Measurements from ENCODE around the gene HPS1.

The HPS1 gene

GRCh38 chr10:98368644-98369043, 78.1 kb downstream of the HPS1 start:
- no peak for DNase-seq (ENCODE audit: low spot score)
- TF ChIP-seq, protein P1, sequence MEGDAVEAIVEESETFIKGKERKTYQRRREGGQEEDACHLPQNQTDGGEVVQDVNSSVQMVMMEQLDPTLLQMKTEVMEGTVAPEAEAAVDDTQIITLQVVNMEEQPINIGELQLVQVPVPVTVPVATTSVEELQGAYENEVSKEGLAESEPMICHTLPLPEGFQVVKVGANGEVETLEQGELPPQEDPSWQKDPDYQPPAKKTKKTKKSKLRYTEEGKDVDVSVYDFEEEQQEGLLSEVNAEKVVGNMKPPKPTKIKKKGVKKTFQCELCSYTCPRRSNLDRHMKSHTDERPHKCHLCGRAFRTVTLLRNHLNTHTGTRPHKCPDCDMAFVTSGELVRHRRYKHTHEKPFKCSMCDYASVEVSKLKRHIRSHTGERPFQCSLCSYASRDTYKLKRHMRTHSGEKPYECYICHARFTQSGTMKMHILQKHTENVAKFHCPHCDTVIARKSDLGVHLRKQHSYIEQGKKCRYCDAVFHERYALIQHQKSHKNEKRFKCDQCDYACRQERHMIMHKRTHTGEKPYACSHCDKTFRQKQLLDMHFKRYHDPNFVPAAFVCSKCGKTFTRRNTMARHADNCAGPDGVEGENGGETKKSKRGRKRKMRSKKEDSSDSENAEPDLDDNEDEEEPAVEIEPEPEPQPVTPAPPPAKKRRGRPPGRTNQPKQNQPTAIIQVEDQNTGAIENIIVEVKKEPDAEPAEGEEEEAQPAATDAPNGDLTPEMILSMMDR (IDR thresholded peaks at IDR 0.05; ENCODE audit: extremely low read depth, missing control alignments), result no peak

GRCh38 chr10:98367604-98368451, 78.9 kb downstream of the HPS1 start:
- DNase-seq (ENCODE audit: low spot score), result no peak
- TF ChIP-seq, protein P1 (IDR thresholded peaks at IDR 0.05; ENCODE audit: extremely low read depth, missing control alignments), result no peak
